Suprapubic skin (tissue), 4 donors: Measurements from ENCODE around the gene LITAF. TPM values are rescaled to one million over a fixed set of nuclear protein-coding genes. Genes with fewer than 3 reads are reported as not detected.
"Not testable (repeated sequence)": the region's sequence is repeated elsewhere in the genome, so short reads cannot be mapped to it uniquely, and the experiment has no call there.

Source experiments
- DNase-seq, 2 donors: peaks; one replicate each; pipeline ENCODE4 v3.0.0-alpha.2; 2019; ENCODE audit warnings: low spot score in 2 of 2
- H3K27ac ChIP-seq: fragments of 200-600 bp; sonication (generic); one replicate; pipeline ENCODE4 v1.5.1; 2019
- H3K27me3 ChIP-seq: fragments of 200-600 bp; sonication (generic); one replicate; pipeline ENCODE4 v1.5.1; 2019
- H3K36me3 ChIP-seq: fragments of 200-600 bp; sonication (generic); one replicate; pipeline ENCODE4 v1.5.1; 2019
- H3K4me1 ChIP-seq: fragments of 200-600 bp; sonication (generic); one replicate; pipeline ENCODE4 v1.5.1; 2019
- H3K4me3 ChIP-seq: fragments of 200-600 bp; sonication (generic); one replicate; pipeline ENCODE4 v1.5.1; 2019; ENCODE audit warnings: mild to moderate bottlenecking
- H3K9me3 ChIP-seq: fragments of 200-600 bp; sonication (generic); one replicate; pipeline ENCODE4 v1.5.1; 2019
- CTCF ChIP-seq, 2 donors: fragments of 200-600 bp in 1 of 2; fragments of 450-650 bp in 1 of 2; sonication (generic) in 1 of 2; IDR thresholded peaks; one replicate each; pipeline ENCODE4 v1.5.1; 2016 to 2019; ENCODE audit warnings: antibody characterized with exemption in 2 of 2, mild to moderate bottlenecking in 1 of 2, moderate library complexity in 1 of 2
- EP300 ChIP-seq: sonication (generic); formaldehyde crosslinking; IDR thresholded peaks from one replicate; pipeline ENCODE4 v1.6.1; 2017; ENCODE audit warnings: antibody characterized with exemption
- POLR2A ChIP-seq, 2 donors: fragments of 450-650 bp; IDR thresholded peaks; one replicate each; pipeline ENCODE4 v1.6.1; 2017; ENCODE audit warnings: antibody characterized with exemption in 2 of 2, mild to moderate bottlenecking in 2 of 2, moderate library complexity in 2 of 2
- POLR2AphosphoS5 ChIP-seq, 3 donors: sonication (generic); formaldehyde crosslinking; IDR thresholded peaks; one replicate each; pipeline ENCODE4 v1.6.1; 2017; ENCODE audit warnings: antibody characterized with exemption in 3 of 3
- WGBS: methylation state at CpG from one replicate; pipeline ENCODE4 v1.1.5; 2018; 5-methylcytosine and 5-hydroxymethylcytosine counted together
- total RNA-seq, 4 donors: library from RNA; depleted of rRNA; stranded (reverse); fragments of >200 nt; gene quantifications; one replicate each; pipeline ENCODE4 v1.1.0, GENCODE V29; 2016

The LITAF gene
- total RNA-seq, 4 donors from 2014 or later = 48.8 to 82.2 (median 72.8) TPM

- H3K4me3 ChIP-seq = no peak overlapping the region
Measured at GRCh38 chr16:11583166-11583565, 3.6 kb downstream of the LITAF start.

DNA sequence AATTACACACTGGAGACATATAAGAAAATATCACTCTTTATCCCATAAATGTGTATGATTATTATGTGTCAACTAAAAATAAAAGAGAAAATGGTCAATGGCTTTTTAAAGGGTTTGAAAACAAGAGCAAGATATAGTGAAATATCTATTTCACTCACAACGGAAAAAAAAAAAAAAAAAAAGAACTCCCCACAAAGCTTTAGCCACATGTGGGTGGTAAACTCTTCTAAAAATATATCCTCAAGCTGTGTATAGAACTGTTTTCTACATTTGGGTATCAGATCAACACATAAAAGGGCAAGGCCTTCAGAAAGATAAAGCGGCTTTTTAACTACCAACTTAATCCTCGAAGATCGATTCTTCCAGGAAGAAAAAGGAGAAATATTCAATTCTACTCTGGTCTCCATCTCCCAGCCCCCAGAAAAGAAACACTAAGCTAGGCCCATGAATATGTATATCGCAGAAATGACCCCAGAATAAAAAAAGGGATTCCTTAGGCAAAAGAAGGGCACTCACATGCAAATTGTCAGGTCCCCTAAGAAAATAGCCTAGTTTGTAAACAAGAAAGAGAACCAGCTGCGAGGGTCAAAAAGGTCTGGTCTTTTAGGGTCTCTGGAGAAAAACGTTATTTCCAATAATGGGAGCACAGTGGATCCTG is 4.4 kb downstream of the LITAF start:
- Histone ChIP-seq H3K36me3 (no peaks in the 10 kb centered on the region), H3K9me3 (no peaks in the 10 kb centered on the region), H3K27me3 (no peaks in the 10 kb centered on the region), H3K4me3 (no peak overlapping the region), H3K27ac (no peak overlapping the region), H3K4me1 (peaks cover 43% of the 10 kb centered on the region)
- DNase-seq = no peak
- WGBS = 71% methylated on average over 7 of the region's 7 CpGs
- TF ChIP-seq EP300 (no peak), POLR2A (IDR thresholded peaks at IDR 0.05) (no peak), CTCF (IDR thresholded peaks at IDR 0.05) (no peak), POLR2AphosphoS5 (IDR thresholded peaks at IDR 0.05) (no peak)

More at GRCh38 chr16:11583166-11583565, 3.6 kb downstream of the LITAF start:
- H3K27me3 ChIP-seq = no peaks in the 10 kb centered on the region
- 50% methylated on average over 7 of the region's 7 CpGs for WGBS
- no peak for DNase-seq
- H3K27ac ChIP-seq = peak overlapping the region; percentile 35
- TF ChIP-seq POLR2A (IDR thresholded peaks at IDR 0.05) (no peak), EP300 (no peak), CTCF (IDR thresholded peaks at IDR 0.05) (no peak), POLR2AphosphoS5 (IDR thresholded peaks at IDR 0.05) (no peak)
- no peaks in the 10 kb centered on the region for H3K36me3 ChIP-seq
- H3K4me1 ChIP-seq = peaks cover 46% of the 10 kb centered on the region
- H3K9me3 ChIP-seq = no peaks in the 10 kb centered on the region

- no peak for DNase-seq
- Histone ChIP-seq H3K4me3 (no peak overlapping the region), H3K36me3 (no peaks in the 10 kb centered on the region), H3K4me1 (peaks cover 46% of the 10 kb centered on the region), H3K27me3 (no peaks in the 10 kb centered on the region), H3K9me3 (no peaks in the 10 kb centered on the region), H3K27ac (no peak overlapping the region)
- 79% methylated on average over 3 of the region's 3 CpGs for WGBS
- TF ChIP-seq EP300 (no peak), POLR2A (IDR thresholded peaks at IDR 0.05) (no peak), POLR2AphosphoS5 (IDR thresholded peaks at IDR 0.05) (no peak), CTCF (IDR thresholded peaks at IDR 0.05) (no peak)
Measured at GRCh38 chr16:11581678-11582077, 5.0 kb downstream of the LITAF start.

DNA sequence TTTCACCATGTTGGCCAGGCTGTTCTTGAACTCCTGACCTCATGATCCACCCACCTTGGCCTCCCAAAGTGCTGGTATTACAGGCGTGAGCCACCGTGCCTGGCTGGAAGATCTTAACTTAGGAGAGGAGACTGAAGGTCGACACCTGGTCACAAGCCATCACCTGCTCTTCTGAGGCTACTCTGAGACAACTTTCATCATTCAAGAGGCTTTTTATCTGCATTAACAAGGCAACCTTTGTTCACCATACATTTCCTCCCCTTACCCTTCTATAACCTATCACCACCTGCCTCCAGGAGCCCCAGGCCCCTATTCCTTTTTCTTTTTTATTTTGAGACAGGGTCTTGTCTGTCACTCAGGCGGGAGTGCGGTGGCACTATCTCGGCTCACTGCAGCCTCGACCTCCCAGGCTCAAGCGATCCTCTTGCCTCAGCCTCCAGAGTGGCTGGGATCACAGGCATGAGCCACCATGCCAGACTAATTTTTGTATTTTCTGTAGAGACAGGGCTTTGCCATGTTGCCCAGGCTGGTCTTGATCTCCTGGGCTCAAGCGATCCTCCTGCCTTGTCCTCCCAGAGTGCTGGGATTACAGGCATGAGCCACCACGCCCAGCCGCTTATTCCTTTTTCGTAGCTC is 6.2 kb downstream of the LITAF start:
- no peak overlapping the region for H3K27ac ChIP-seq
- H3K9me3 ChIP-seq = no peaks in the 10 kb centered on the region
- TF ChIP-seq CTCF (IDR thresholded peaks at IDR 0.05) (no peak), EP300 (no peak), POLR2AphosphoS5 (IDR thresholded peaks at IDR 0.05) (no peak), POLR2A (IDR thresholded peaks at IDR 0.05) (no peak)
- no peaks in the 10 kb centered on the region for H3K27me3 ChIP-seq
- no peak for DNase-seq
- no peak overlapping the region for H3K4me3 ChIP-seq
- no peaks in the 10 kb centered on the region for H3K36me3 ChIP-seq
- peaks cover 41% of the 10 kb centered on the region for H3K4me1 ChIP-seq
- 91% methylated on average over 12 of the region's 12 CpGs for WGBS

- not testable (repeated sequence) for H3K27me3 ChIP-seq, H3K36me3 ChIP-seq, DNase-seq, H3K27ac ChIP-seq, H3K9me3 ChIP-seq, H3K4me3 ChIP-seq
- peaks cover 12% of the 10 kb centered on the region for H3K4me1 ChIP-seq
- 89% methylated on average over 8 of the region's 8 CpGs for WGBS
Measured at GRCh38 chr16:11577290-11577660, 9.4 kb downstream of the LITAF start.
